NCI-H2196 treated with DMSO at 0.1 percent for 48 hours (cell line): Measurements from ENCODE around the gene TRIO.
"Not testable (repeated sequence)": the region's sequence is repeated elsewhere in the genome, so short reads cannot be mapped to it uniquely, and the experiment has no call there.

ENCODE experiments used
- DNase-seq: peaks from one replicate; lab custom pipeline; 2025; ENCODE audit not compliant: unreplicated experiment; lab: John Stamatoyannopoulos, UW

The TRIO gene

GRCh38 chr5:14421851-14422250 is 278.7 kb downstream of the TRIO start:
- no peak for DNase-seq

- no peak for DNase-seq
Measured at GRCh38 chr5:14424011-14424685, 281.0 kb downstream of the TRIO start.

DNA sequence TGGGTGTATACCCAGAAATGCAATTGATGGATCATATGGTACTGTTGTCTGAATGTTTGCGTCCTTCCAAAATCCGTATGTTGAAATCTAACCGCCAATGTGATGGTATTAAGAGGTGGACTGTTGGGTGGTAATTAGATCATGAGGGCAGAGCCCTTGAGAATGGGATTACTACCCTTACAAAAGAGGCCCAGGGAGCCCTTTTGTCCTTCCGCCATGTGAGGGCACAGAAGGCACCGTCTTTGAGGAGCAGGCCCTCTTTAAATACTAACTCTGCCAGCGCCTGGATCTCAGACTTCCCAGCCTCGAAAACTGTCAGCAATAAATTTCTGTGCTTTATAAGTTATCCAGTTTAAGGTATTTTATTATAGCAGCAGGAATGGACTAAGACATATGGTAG is 282.4 kb downstream of the TRIO start:
- no peak for DNase-seq

- no peak for DNase-seq
Measured at GRCh38 chr5:14426521-14426920, 283.4 kb downstream of the TRIO start.

DNA sequence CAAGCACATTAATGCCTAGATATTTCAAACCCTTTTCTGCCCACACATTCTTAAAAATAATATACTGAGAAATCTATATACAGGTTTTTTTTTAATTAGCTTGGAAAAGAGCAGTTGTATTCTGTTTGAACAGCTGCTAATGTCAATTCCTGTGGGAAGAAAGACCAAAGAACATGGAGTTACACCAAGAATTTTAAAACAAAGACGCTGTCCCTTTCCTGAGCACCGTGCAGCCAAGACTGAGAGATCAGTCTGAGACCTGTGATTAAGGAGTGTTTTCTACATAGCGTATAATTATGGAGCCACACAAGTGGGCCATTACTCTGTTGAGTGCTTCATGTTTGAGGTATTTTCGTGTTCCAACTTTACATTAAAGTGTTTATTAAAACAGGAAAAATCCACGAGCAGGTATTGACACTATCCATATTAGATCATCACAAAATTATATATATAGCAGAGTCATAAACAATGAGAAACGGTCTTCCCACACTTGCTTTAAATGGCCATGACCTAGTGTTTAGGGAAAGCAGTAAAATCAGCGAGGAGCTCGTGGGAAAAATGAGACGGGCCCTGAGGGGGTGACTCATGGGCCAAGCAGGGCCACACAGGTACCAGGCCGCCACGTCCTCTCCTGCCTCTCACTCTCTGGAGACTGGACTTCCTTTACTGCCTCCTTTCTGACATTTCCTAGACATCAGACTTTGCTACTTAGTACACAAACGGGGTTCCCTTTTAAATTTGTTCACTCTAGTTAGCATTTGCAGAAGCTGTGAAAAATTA is 285.4 kb downstream of the TRIO start:
- no peak for DNase-seq

- DNase-seq, result no peak
Measured at GRCh38 chr5:14429101-14430050, 286.2 kb downstream of the TRIO start.

- no peak for DNase-seq
Measured at GRCh38 chr5:14431534-14431933, 288.4 kb downstream of the TRIO start.

- no peak for DNase-seq
Measured at GRCh38 chr5:14432931-14433589, 289.9 kb downstream of the TRIO start.

DNA sequence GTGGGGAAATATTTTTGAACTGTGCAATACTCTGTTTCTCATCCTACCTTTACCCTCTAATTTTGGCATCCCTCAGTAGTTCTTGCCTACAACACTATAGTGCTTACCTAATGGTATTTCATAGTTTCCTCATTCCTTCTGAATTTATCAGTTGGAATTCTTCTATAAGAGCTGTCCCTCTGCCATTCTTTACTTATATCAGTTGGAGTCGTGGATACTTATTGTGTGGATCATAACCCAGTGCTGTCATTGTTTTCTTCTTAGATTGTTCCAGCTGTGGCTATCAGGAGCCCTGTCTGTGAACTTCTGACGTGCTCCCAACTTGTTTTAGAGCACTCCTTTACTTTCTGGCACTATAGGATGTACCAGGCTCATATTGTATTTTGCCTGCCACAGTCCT is 292.3 kb downstream of the TRIO start:
- no peak for DNase-seq

DNA sequence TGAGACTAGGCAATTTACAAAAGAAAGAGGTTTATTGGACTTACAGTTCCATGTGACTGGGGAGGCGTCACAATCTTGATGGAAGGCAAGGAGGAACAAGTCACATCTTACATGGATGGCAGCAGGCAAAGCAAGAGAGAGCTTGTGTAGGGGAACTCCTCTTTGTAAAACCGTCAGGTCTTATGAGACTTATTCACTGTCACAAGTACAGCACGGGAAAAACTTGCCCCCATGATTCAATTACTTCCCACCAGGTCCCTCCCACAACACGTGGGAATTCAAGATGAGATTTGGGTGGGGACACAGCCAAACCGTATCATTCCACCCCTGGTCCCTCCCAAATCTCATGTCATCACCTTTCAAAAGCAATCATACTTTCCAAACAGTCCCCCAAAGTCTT is 293.0 kb downstream of the TRIO start:
- DNase-seq, result not testable (repeated sequence)

- no peak for DNase-seq
Measured at GRCh38 chr5:14436801-14437542, 293.8 kb downstream of the TRIO start.

GRCh38 chr5:14438195-14438606 is 295.1 kb downstream of the TRIO start:
- DNase-seq, result no peak

GRCh38 chr5:14439087-14439871 is 296.1 kb downstream of the TRIO start:
- no peak for DNase-seq

DNA sequence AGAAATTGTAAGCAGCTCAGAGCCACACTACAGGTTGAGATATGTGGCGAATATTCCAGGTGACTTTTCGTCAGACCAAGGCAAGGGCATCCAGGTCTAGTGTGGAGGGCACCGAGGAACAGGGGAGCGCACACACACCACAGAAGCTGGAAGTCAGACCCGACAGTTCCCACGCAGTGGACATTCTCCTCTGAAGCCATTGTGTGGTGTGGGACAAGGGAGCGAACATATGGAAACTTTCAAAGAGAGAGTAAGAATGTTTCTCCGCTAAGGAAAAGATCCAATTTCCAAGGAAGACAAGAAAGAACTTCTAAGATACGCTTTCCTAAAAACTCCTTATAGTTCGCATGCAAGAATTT is 297.1 kb downstream of the TRIO start:
- DNase-seq, result no peak

GRCh38 chr5:14440582-14441431 is 297.7 kb downstream of the TRIO start:
- no peak for DNase-seq

- DNase-seq, result no peak
Measured at GRCh38 chr5:14441641-14442040, 298.5 kb downstream of the TRIO start.

- no peak for DNase-seq
Measured at GRCh38 chr5:14442536-14442935, 299.4 kb downstream of the TRIO start.

GRCh38 chr5:14443671-14444093 is 300.5 kb downstream of the TRIO start:
- no peak for DNase-seq

DNA sequence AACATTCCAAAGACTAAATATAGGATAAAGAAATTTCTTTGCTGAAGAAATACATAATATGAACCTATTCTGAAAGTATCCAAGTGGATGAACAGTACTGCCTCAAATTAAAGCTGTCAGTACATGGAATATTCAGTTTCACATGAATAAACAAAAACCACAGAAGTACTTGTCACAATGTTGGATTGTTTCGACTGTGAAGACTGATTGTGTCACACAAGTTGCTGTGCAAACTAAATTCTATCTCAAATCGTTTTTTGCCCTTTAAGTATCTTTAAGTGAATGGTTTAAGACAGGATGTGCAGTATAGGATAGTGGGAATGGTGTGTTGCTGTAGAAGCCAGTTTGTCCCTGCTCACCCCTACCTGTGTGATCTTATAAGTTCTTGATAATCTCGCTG is 301.0 kb downstream of the TRIO start:
- DNase-seq, result no peak
